Trophoblast cell (in vitro differentiated cells and primary cell): ENCODE results near the gene PAK6.
A peak's percentile ranks its signal among the peaks of the same experiment; 100 is the strongest.

Source experiments
- DNase-seq, 2 donors: peaks; one replicate each; pipeline ENCODE4 v3.0.0-alpha.2; 2016
- H2AFZ ChIP-seq: 2 replicates; pipeline ENCODE4 v1.6.1; 2013; ENCODE audit warnings: low read length, moderate library complexity, mild to moderate bottlenecking; ENCODE audit not compliant: insufficient read depth, poor library complexity
- H2AK5ac ChIP-seq: 2 replicates; pipeline ENCODE4 v1.6.1; 2013; ENCODE audit warnings: mild to moderate bottlenecking, low read length
- H2BK120ac ChIP-seq: 2 replicates; pipeline ENCODE4 v1.6.1; 2013; ENCODE audit warnings: low read length, mild to moderate bottlenecking, moderate library complexity; ENCODE audit not compliant: insufficient read depth, poor library complexity
- H2BK12ac ChIP-seq: 2 replicates; pipeline ENCODE4 v1.6.1; 2013; ENCODE audit warnings: mild to moderate bottlenecking, low read length, moderate library complexity
- H2BK5ac ChIP-seq: 2 replicates; pipeline ENCODE4 v1.6.1; 2013; ENCODE audit warnings: low read length, low read depth, moderate library complexity, mild to moderate bottlenecking; ENCODE audit not compliant: poor library complexity
- H3K14ac ChIP-seq: 2 replicates; pipeline ENCODE4 v1.6.1; 2013; ENCODE audit warnings: mild to moderate bottlenecking, low read length
- H3K18ac ChIP-seq: 2 replicates; pipeline ENCODE4 v1.6.1; 2013; ENCODE audit warnings: mild to moderate bottlenecking, low read length
- H3K23ac ChIP-seq: 2 replicates; pipeline ENCODE4 v1.6.1; 2013; ENCODE audit warnings: low read length
- H3K27ac ChIP-seq: 2 replicates; pipeline ENCODE4 v1.5.1; 2013; ENCODE audit warnings: low read depth, mild to moderate bottlenecking, inconsistent platforms, low read length, moderate library complexity
- H3K27me3 ChIP-seq: 2 replicates; pipeline ENCODE4 v1.6.1; 2013; ENCODE audit warnings: inconsistent platforms, mild to moderate bottlenecking, low read length, moderate library complexity; ENCODE audit not compliant: insufficient read depth
- H3K36me3 ChIP-seq, 2 experiments: 1 replicate in 1 of 2; 2 replicates in 1 of 2; pipeline ENCODE4 v1.6.1; 2013; ENCODE audit warnings: low read length in 2 of 2, mild to moderate bottlenecking in 2 of 2, moderate library complexity in 1 of 2; ENCODE audit not compliant: insufficient read depth in 2 of 2, control insufficient read depth in 1 of 2
- H3K4ac ChIP-seq: 2 replicates; pipeline ENCODE4 v1.6.1; 2013; ENCODE audit warnings: low read depth, mild to moderate bottlenecking, low read length, moderate library complexity
- H3K4me1 ChIP-seq, 2 experiments: 1 replicate in 1 of 2; 2 replicates in 1 of 2; pipeline ENCODE4 v1.6.1; 2013; ENCODE audit warnings: low read length in 2 of 2, mild to moderate bottlenecking in 2 of 2, moderate library complexity in 1 of 2; ENCODE audit not compliant: insufficient read depth in 2 of 2, control insufficient read depth in 1 of 2
- H3K4me2 ChIP-seq: 2 replicates; pipeline ENCODE4 v1.6.1; 2013; ENCODE audit warnings: inconsistent platforms, mild to moderate bottlenecking, low read length, moderate library complexity
- H3K4me3 ChIP-seq: 2 replicates; pipeline ENCODE4 v1.5.1; 2013; ENCODE audit warnings: mild to moderate bottlenecking, low read depth, low read length, inconsistent platforms
- H3K79me1 ChIP-seq: one replicate; pipeline ENCODE4 v1.6.1; 2013; ENCODE audit warnings: low read length
- H3K79me2 ChIP-seq: 2 replicates; pipeline ENCODE4 v1.6.1; 2013; ENCODE audit warnings: low read length, mild to moderate bottlenecking; ENCODE audit not compliant: control insufficient read depth, insufficient read depth, poor library complexity
- H3K9ac ChIP-seq: 2 replicates; pipeline ENCODE4 v1.6.1; 2013; ENCODE audit warnings: mild to moderate bottlenecking, low read length
- H3K9me3 ChIP-seq: 2 replicates; pipeline ENCODE4 v1.6.1; 2013; ENCODE audit warnings: low read depth, mild to moderate bottlenecking, control low read depth, inconsistent platforms, low read length; ENCODE audit not compliant: insufficient read depth
- H4K12ac ChIP-seq: 2 replicates; pipeline ENCODE4 v1.6.1; 2013; ENCODE audit warnings: low read depth, mild to moderate bottlenecking, low read length, moderate library complexity
- H4K8ac ChIP-seq: 2 replicates; pipeline ENCODE4 v1.6.1; 2013; ENCODE audit warnings: low read depth, mild to moderate bottlenecking, low read length, moderate library complexity
- H4K91ac ChIP-seq: one replicate; pipeline ENCODE4 v1.6.1; 2013; ENCODE audit warnings: low read depth, mild to moderate bottlenecking, low read length, moderate library complexity
- WGBS: extraction: QIAGEN DNeasy Blood & Tissue Kit; methylation state at CpG from one replicate; pipeline ENCODE4 v1.1.7; 2013; ENCODE audit warnings: missing lambda C conversion rate; ENCODE audit not compliant: insufficient read length, insufficient coverage; ENCODE audit errors: extremely low coverage; 5-methylcytosine and 5-hydroxymethylcytosine counted together

The PAK6 gene

DNA sequence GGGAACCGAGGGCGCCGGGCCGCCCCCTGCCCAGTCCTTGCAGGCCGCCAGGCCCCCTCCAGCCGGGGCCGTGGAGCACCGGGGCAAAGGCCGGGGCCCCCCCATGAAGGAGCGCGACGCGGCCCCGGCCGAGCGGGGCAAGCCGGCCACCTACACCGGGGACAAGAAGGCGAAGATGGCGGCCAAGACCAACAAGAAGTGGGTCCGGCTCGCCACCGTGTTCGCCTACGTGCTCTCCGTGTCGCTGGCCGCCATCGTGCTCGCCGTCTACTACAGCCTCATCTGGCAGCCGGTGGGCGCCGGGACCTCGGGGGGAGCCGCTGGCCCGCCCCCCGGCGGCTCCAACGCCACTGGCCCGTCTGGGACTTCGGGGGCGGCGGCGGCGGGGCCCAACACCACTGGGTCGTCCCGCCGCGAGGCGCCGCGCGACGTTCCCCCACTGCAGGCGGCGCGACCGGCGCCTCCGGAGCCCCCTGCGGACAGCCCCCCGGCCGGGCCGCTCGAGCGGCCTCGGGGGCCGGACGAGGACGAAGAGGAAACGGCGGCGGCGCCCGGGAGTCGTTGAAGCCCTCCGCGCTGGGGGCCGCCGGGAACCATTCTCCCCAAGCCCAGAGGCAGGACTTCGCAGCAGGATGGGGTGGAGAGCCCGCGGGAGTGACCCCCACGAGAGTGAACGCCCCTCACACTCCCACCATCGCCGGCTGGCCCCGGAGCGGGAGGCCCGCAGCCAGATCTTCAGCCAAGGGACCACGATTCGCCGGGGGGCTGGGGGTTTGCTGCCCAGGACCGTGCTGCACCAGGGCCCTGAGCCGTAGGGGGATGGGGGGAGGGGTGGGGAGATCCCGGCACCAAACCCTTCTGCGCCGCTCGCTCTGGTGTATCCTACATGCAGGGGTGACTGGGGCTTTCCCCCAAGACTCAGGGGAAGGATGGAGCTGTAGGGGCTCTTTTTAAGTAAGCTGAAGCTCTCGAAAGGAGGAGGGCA lies 85.4 kb downstream of the PAK6 start:
- H3K4me3 ChIP-seq, result peak overlapping the region; percentile 82
- H4K12ac ChIP-seq, result peak overlapping the region; percentile 55
- H2BK5ac ChIP-seq, result peak overlapping the region; percentile 58
- H3K27me3 ChIP-seq, result no peaks in the 10 kb centered on the region
- peak overlapping the region; percentile 64 for H4K8ac ChIP-seq
- peak in 1 of 2 donors; percentile 27 for DNase-seq
- H3K18ac ChIP-seq, result peak overlapping the region; percentile 24
- peak overlapping the region; percentile 83 for H3K4ac ChIP-seq
- H3K23ac ChIP-seq, result no peak overlapping the region
- no CpG with 5 or more reads among the region's 101 CpGs for WGBS
- H2AK5ac ChIP-seq, result peak overlapping the region; percentile 44
- no peak overlapping the region for H3K27ac ChIP-seq
- H3K36me3 ChIP-seq, result peaks cover 0 to 2% of the 10 kb centered on the region in 2 experiments
- peaks cover 40 to 52% of the 10 kb centered on the region in 2 experiments for H3K4me1 ChIP-seq
- H2BK120ac ChIP-seq, result peak overlapping the region; percentile 60
- peaks cover 4% of the 10 kb centered on the region for H3K79me2 ChIP-seq
- H3K79me1 ChIP-seq, result peaks cover 43% of the 10 kb centered on the region
- no peaks in the 10 kb centered on the region for H3K9me3 ChIP-seq
- no peak overlapping the region for H2AFZ ChIP-seq
- peak overlapping the region; percentile 72 for H4K91ac ChIP-seq
- H3K14ac ChIP-seq, result peak overlapping the region; percentile 88
- H3K9ac ChIP-seq, result peak overlapping the region; percentile 63
- peak overlapping the region; percentile 14 for H2BK12ac ChIP-seq
- peak overlapping the region; percentile 93 for H3K4me2 ChIP-seq

DNA sequence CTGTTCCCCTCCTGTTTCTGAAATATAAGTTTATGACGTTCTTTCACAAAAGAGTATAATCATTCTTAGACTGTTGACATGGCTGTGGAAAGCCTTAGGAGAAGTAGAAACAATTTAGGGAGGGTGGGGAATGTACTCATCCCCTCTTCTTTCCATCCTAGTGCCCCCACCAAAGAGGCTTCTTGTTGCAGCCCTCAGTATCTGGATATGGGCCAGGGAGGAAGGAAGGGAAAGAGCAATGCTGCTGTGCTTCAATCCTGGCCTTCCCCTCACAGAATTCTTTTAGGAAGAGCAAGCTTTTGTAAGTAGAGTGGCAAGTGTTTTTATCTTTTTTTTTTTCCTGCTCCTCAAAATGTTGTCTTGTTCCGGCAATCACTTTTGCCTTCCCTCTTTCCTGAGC lies 86.3 kb downstream of the PAK6 start:
- no peak for DNase-seq
- H4K91ac ChIP-seq, result no peak overlapping the region
- no peak overlapping the region for H2BK12ac ChIP-seq
- no peak overlapping the region for H3K4ac ChIP-seq
- no peak overlapping the region for H2BK5ac ChIP-seq
- H3K9me3 ChIP-seq, result no peaks in the 10 kb centered on the region
- peaks cover 46% of the 10 kb centered on the region for H3K79me1 ChIP-seq
- peaks cover 4% of the 10 kb centered on the region for H3K79me2 ChIP-seq
- H3K4me2 ChIP-seq, result peak overlapping the region; percentile 93
- H3K27me3 ChIP-seq, result no peaks in the 10 kb centered on the region
- H3K18ac ChIP-seq, result no peak overlapping the region
- H3K14ac ChIP-seq, result no peak overlapping the region
- H4K12ac ChIP-seq, result no peak overlapping the region
- no peak overlapping the region for H3K27ac ChIP-seq
- H3K4me3 ChIP-seq, result no peak overlapping the region
- no CpG with 5 or more reads among the region's 2 CpGs for WGBS
- peaks cover 0 to 2% of the 10 kb centered on the region in 2 experiments for H3K36me3 ChIP-seq
- peaks cover 39 to 57% of the 10 kb centered on the region in 2 experiments for H3K4me1 ChIP-seq
- H4K8ac ChIP-seq, result no peak overlapping the region
- no peak overlapping the region for H3K9ac ChIP-seq
- no peak overlapping the region for H2BK120ac ChIP-seq
- H2AFZ ChIP-seq, result no peak overlapping the region
- no peak overlapping the region for H3K23ac ChIP-seq
- no peak overlapping the region for H2AK5ac ChIP-seq

DNA sequence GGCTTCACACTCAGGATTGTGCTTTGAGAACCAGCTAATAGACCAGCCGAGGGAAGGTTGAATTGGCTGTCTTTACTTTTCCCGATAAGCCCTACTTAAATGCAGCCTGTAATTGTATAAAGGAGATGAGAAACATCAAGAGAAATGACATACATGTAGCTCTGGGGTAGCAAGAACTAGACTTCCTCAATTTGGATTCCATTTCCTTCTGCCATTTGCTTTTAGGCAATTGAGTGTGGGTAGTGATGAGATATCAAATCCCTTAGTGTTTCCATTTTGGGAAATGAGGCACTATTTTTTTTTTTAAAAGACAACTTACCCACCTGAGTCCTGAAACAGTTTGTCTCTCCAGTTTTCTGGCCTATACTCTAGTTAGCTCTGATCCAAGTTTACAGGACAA lies 86.8 kb downstream of the PAK6 start:
- Histone ChIP-seq H4K12ac (no peak overlapping the region), H2BK12ac (no peak overlapping the region), H3K79me1 (peaks cover 49% of the 10 kb centered on the region), H2AFZ (no peak overlapping the region), H3K36me3 (peaks cover 0 to 2% of the 10 kb centered on the region in 2 experiments), H3K14ac (no peak overlapping the region), H3K27me3 (no peaks in the 10 kb centered on the region), H3K9me3 (no peaks in the 10 kb centered on the region), H4K91ac (no peak overlapping the region), H3K4ac (no peak overlapping the region), H2BK5ac (no peak overlapping the region), H3K4me1 (peaks cover 41 to 58% of the 10 kb centered on the region in 2 experiments), H3K27ac (no peak overlapping the region), H3K4me3 (no peak overlapping the region), H3K79me2 (peaks cover 4% of the 10 kb centered on the region), H3K23ac (no peak overlapping the region), H3K4me2 (no peak overlapping the region), H2AK5ac (no peak overlapping the region), H4K8ac (no peak overlapping the region), H3K18ac (no peak overlapping the region), H3K9ac (no peak overlapping the region), H2BK120ac (no peak overlapping the region)
- WGBS, result no CpG with 5 or more reads among the region's 2 CpGs
- DNase-seq, result no peak
